SK-N-MC (cell line): ENCODE data around the gene CLEC16A.

Source experiments
- DNase-seq: peaks from one replicate; pipeline ENCODE4 v3.0.0-alpha.2; 2011; ENCODE audit warnings: low read depth, low spot score
- H3K27ac ChIP-seq: fragments of 200-600 bp; sonication (generic); 2 replicates; pipeline ENCODE4 v1.5.1; 2016; ENCODE audit warnings: mixed run types
- H3K36me3 ChIP-seq: fragments of 200-600 bp; sonication (generic); 2 replicates; pipeline ENCODE4 v1.6.1; 2017; ENCODE audit warnings: antibody characterized with exemption, low read length, mixed read lengths; ENCODE audit not compliant: insufficient read depth
- H3K4me3 ChIP-seq: fragments of 200-600 bp; sonication (generic); 2 replicates; pipeline ENCODE4 v1.5.1; 2016
- H3K9ac ChIP-seq: fragments of 200-600 bp; sonication (generic); 2 replicates; pipeline ENCODE4 v1.8.0; 2017; ENCODE audit warnings: mixed run types, mixed read lengths; ENCODE audit not compliant: insufficient read length
- H3K9me3 ChIP-seq: fragments of 200-600 bp; sonication (generic); 2 replicates; pipeline ENCODE4 v1.6.1; 2017; ENCODE audit warnings: low read depth, mild to moderate bottlenecking, antibody characterized with exemption, low read length, moderate library complexity, mixed read lengths
- EZH2 ChIP-seq: fragments of 200-600 bp; sonication (generic); IDR thresholded peaks from one replicate; pipeline ENCODE4 v1.6.1; 2017; ENCODE audit warnings: antibody characterized with exemption
- FOXP2 ChIP-seq: optimal IDR thresholded peaks from 2 replicates; pipeline ENCODE3; 2011; ENCODE audit warnings: mild to moderate bottlenecking, moderate library complexity; ENCODE audit not compliant: insufficient read depth; ENCODE audit errors: extremely low read length, control extremely low read depth
- POLR2AphosphoS5 ChIP-seq: IDR thresholded peaks from 2 replicates; pipeline ENCODE4 v1.6.1; 2012; ENCODE audit warnings: mild to moderate bottlenecking, low read depth, low read length, borderline replicate concordance

CLEC16A gene

DNA sequence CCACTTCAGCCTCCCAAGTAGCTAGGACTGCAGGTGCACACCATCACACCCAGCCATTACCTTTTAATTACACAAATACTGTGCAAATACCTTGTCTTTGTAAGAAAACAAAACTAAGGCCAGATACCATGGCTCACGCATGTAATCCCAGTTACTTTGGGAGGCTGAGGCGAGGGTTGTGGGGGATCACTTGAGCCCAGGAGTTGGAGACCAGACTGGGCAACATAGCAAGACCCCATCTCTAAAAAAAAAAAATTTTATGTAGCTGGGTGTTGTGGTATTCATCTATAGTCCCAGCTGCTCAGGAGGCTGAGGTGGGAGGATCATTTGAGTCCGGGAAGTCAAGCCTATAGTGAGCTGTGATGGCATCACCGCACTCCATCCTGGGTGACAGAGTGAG, 151.6 kb downstream of the CLEC16A start:
- H3K4me3 ChIP-seq, result no peak overlapping the region
- no peak overlapping the region for H3K9ac ChIP-seq
- H3K36me3 ChIP-seq, result no peaks in the 10 kb centered on the region
- no peak overlapping the region for H3K27ac ChIP-seq
- H3K9me3 ChIP-seq, result no peaks in the 10 kb centered on the region
- TF ChIP-seq EZH2 (no peak), POLR2AphosphoS5 (no peak), FOXP2 (no peak)
- DNase-seq, result no peak

DNA sequence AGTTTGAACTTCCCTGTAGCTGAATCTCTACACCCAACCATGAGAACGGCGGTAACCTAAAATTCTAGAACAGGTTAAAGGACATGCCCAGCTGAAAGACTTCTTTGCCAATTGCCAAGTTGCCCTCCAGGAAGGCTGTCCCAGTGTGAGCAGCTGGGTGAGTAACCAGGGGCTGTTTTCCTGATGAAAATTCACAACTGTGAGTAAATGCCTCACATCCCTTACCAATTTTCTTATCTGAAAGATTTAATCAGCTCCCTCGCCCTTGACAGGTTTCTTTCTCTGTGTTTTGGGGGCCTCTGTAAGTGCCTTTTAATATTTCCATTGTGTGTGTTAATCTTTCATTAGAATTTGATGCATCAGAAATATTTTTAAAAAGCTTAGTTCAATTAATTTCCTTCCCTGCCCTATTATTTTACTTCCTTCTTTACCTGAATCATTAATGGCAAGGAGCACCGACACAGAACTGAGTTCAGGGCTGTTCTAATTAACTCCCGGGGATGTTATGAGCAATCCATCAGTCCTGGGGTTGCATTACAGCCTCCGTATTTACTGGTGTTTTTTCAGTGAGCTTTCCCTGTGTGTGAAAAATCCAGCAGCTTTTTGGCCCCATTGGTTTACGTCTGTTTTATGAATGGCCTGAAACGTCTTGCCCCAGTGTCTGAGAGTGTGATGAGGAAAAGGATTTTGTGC, 152.9 kb downstream of the CLEC16A start:
- Histone ChIP-seq H3K4me3 (no peak overlapping the region), H3K36me3 (no peaks in the 10 kb centered on the region), H3K27ac (no peak overlapping the region), H3K9ac (no peak overlapping the region), H3K9me3 (no peaks in the 10 kb centered on the region)
- TF ChIP-seq POLR2AphosphoS5, result no peak
- TF ChIP-seq EZH2, result no peak
- TF ChIP-seq FOXP2, result no peak
- DNase-seq, result no peak

DNA sequence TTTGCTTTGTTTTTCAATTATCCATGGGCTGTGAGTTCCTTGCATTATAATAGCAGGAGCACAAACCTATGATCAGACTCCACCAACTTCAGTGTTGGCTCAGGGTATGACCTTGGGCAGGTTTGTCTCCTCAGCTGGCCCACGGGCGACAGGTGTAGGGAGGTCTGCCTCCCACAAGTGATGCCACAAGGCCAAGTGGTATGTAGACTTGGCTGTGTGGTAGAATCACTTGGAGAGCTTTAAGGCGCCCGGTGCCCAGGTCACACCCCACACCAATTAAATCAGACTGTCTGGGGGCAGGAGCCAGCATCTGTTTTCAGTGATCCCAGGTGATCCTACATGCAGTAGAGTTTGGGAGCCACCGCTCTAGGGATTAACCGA, 153.4 kb downstream of the CLEC16A start:
- no peak for TF ChIP-seq EZH2
- no peak for TF ChIP-seq POLR2AphosphoS5
- TF ChIP-seq FOXP2, result no peak
- no peak for DNase-seq
- Histone ChIP-seq H3K9ac (no peak overlapping the region), H3K36me3 (no peaks in the 10 kb centered on the region), H3K9me3 (no peaks in the 10 kb centered on the region), H3K27ac (no peak overlapping the region), H3K4me3 (no peak overlapping the region)

DNA sequence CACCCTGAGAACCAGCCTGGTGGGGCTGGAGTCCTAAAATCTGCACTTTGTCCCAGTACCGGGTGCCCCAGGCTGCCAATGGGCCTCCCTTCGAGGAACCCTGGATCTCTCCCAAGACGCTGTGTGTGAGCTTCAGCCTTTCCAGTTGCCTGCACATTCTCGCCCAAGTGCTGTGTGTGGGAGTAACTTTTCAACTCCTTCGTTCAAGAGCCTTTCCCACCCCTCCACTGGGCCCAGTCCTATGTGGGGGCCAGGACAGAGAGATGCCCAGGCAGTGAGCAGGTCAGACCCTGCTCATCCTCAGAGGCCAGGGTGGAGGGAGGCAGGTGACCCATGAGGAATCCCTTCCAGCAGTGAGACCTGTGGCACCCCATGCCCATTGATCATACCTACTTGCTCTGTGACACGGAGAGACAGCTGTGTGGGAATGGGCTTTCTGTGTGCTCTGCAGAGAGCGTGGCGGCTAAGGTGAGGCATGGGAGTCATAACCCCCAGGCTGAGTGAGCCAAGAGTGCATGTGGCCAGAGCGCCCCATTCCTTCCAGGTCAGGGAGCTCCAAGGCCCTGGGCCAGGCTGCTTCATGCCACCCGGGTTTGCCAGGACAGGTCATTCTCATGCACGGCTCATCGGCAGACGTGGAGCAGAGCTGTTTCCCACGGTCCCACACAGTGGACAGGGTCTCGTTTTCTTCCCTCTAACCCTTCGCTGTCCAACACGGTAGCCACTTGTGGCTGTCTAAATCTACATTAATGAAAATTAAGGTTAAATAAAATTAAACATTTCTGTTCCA, 154.4 kb downstream of the CLEC16A start:
- no peak overlapping the region for H3K9ac ChIP-seq
- H3K36me3 ChIP-seq, result no peaks in the 10 kb centered on the region
- DNase-seq, result no peak
- TF ChIP-seq POLR2AphosphoS5, result no peak
- TF ChIP-seq FOXP2, result no peak
- TF ChIP-seq EZH2, result no peak
- H3K4me3 ChIP-seq, result no peak overlapping the region
- no peak overlapping the region for H3K27ac ChIP-seq
- no peaks in the 10 kb centered on the region for H3K9me3 ChIP-seq

DNA sequence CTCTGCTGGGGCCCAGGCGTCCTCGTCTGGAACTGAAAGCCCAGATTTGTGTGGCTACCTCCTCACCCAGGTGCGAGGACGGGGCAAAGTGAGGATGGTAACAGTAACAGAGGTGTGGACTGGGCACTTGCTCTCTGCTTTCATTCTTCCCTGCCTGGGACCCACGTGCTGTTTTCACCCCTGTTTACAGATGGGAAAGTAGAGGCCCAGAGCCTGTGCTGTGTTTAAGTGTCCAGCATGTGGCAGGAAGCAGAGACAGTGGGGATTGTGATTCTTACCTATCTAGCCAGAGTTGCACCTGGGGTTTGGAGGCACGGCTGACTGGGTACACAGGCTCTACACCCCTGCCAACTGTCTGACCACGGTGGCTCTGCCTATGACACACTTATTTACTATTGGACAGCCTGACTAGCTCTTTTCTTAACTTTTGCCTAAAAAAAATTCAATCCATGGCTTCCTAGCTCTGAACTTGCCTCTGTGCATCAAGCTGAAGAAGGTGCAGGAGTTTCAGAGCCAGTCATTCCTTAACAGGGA, 155.4 kb downstream of the CLEC16A start:
- Histone ChIP-seq H3K36me3 (no peaks in the 10 kb centered on the region), H3K9me3 (no peaks in the 10 kb centered on the region), H3K4me3 (no peak overlapping the region), H3K9ac (no peak overlapping the region), H3K27ac (no peak overlapping the region)
- TF ChIP-seq FOXP2 (no peak), EZH2 (no peak), POLR2AphosphoS5 (no peak)
- no peak for DNase-seq

DNA sequence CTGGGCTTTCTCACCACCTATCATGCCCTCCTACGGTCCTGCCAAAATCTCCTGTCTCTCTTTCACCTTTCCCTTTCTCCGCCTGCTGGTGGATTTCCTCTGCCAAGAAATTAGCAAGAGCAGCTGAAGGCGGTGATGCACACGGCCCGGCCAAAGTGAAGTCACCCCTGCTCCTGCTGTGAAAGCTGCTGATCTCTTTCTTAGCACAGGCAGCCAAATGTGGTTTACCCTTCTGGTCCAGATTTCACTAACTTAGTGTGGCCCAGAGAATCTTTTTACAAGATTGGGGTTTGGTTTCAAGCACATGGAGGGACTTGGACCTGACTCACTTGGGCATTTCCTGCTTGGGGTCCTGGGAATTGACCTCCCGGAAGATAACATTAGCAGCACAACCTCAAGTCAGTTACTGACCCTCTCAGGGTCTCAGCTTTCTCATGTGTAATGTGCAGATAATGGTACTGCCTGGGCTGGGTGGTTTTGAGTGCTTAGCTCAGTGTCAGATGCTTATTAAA, 155.9 kb downstream of the CLEC16A start:
- no peak overlapping the region for H3K4me3 ChIP-seq

DNA sequence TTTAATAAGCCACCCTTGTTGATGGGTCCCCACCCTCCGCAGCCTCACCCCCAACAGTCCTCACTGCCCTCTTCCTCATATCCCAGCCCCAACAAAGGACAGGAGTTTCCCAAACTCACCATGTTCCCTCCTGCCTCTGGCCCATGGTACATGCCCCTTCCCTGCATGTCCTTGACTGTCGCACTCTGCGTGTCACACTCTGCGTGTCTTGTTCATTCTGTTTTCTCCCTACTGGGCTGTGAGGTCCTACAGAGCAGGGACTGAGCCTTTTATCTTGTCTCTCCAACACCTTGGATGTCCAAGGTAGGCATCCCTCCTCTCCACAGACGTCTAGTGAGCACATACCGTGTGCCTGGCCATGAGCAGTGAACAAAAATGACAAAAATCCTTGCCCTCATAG, 156.9 kb downstream of the CLEC16A start:
- TF ChIP-seq POLR2AphosphoS5 (no peak), EZH2 (no peak), FOXP2 (no peak)
- Histone ChIP-seq H3K27ac (no peak overlapping the region), H3K9me3 (no peaks in the 10 kb centered on the region), H3K9ac (no peak overlapping the region), H3K36me3 (no peaks in the 10 kb centered on the region), H3K4me3 (no peak overlapping the region)
- no peak for DNase-seq

More for the DNA sequence above, 155.9 kb downstream of the CLEC16A start:
- Histone ChIP-seq H3K9ac (no peak overlapping the region), H3K9me3 (no peaks in the 10 kb centered on the region), H3K36me3 (no peaks in the 10 kb centered on the region), H3K27ac (no peak overlapping the region)
- TF ChIP-seq EZH2 (no peak), FOXP2 (no peak), POLR2AphosphoS5 (no peak)
- no peak for DNase-seq
